ENCODE data around the gene RAB29.

RAB29 gene

GRCh38 chr1:205809942-205810345 lies 34.7 kb upstream of the RAB29 start:
- Histone ChIP-seq H3K27ac (ENCODE audit: low read length) (no peak overlapping the region), H3K36me3 (ENCODE audit: control insufficient read depth, low read depth, low read length) (peaks cover 11% of the 10 kb centered on the region), H3K4me1 (ENCODE audit: control insufficient read depth, low read depth, low read length) (peaks cover 12% of the 10 kb centered on the region), H3K27me3 (ENCODE audit: control insufficient read depth, insufficient read depth, low read length) (peaks cover 11% of the 10 kb centered on the region), H3K4me3 (ENCODE audit: low read length) (no peak overlapping the region), H3K9me3 (ENCODE audit: control insufficient read depth, low read depth, low read length) (no peaks in the 10 kb centered on the region), H3K9ac (ENCODE audit: low read length) (no peak overlapping the region)

GRCh38 chr1:205809469-205809868 lies 34.2 kb upstream of the RAB29 start:
- no peaks in the 10 kb centered on the region for H3K9me3 ChIP-seq (ENCODE audit: control insufficient read depth, low read depth, low read length)
- H3K27me3 ChIP-seq (ENCODE audit: control insufficient read depth, insufficient read depth, low read length), result peaks cover 6% of the 10 kb centered on the region
- H3K4me3 ChIP-seq (ENCODE audit: low read length), result no peak overlapping the region
- no peak overlapping the region for H3K9ac ChIP-seq (ENCODE audit: low read length)
- peaks cover 11% of the 10 kb centered on the region for H3K36me3 ChIP-seq (ENCODE audit: control insufficient read depth, low read depth, low read length)
- no peak overlapping the region for H3K27ac ChIP-seq (ENCODE audit: low read length)
- peaks cover 12% of the 10 kb centered on the region for H3K4me1 ChIP-seq (ENCODE audit: control insufficient read depth, low read depth, low read length)

GRCh38 chr1:205805082-205805711 lies 29.9 kb upstream of the RAB29 start:
- Histone ChIP-seq H3K9ac (ENCODE audit: low read length) (no peak overlapping the region), H3K36me3 (ENCODE audit: control insufficient read depth, low read depth, low read length) (peaks cover 11% of the 10 kb centered on the region), H3K4me3 (ENCODE audit: low read length) (no peak overlapping the region)

DNA sequence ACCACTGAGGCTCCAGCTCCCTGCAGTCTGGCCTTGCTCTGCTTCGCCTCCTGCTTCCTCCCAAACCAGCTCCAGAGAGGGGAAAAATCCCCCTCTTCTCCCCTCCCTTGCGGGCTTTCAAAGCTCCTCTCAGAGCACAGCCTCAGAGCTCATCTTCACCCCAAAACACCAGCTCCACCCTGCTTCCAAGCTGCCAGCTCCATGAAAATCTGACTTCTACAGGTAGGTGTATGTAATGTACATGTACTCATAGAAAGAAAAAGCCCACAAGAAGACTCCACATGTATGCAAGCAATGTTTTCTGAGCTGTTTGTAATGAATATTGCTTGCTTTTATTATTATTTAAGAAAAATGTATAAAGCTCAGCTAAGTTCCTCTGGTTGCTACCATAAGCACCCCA lies 29.3 kb upstream of the RAB29 start:
- Histone ChIP-seq H3K9ac (ENCODE audit: low read length) (no peak overlapping the region), H3K27ac (ENCODE audit: low read length) (no peak overlapping the region), H3K9me3 (ENCODE audit: control insufficient read depth, low read depth, low read length) (no peaks in the 10 kb centered on the region), H3K4me1 (ENCODE audit: control insufficient read depth, low read depth, low read length) (peaks cover 5% of the 10 kb centered on the region), H3K36me3 (ENCODE audit: control insufficient read depth, low read depth, low read length) (peaks cover 7% of the 10 kb centered on the region), H3K4me3 (ENCODE audit: low read length) (no peak overlapping the region), H3K27me3 (ENCODE audit: control insufficient read depth, insufficient read depth, low read length) (no peaks in the 10 kb centered on the region)

More at GRCh38 chr1:205805082-205805711, 29.9 kb upstream of the RAB29 start:
- Histone ChIP-seq H3K4me1 (ENCODE audit: control insufficient read depth, low read depth, low read length) (peaks cover 5% of the 10 kb centered on the region), H3K27me3 (ENCODE audit: control insufficient read depth, insufficient read depth, low read length) (no peaks in the 10 kb centered on the region), H3K27ac (ENCODE audit: low read length) (no peak overlapping the region), H3K9me3 (ENCODE audit: control insufficient read depth, low read depth, low read length) (no peaks in the 10 kb centered on the region)

DNA sequence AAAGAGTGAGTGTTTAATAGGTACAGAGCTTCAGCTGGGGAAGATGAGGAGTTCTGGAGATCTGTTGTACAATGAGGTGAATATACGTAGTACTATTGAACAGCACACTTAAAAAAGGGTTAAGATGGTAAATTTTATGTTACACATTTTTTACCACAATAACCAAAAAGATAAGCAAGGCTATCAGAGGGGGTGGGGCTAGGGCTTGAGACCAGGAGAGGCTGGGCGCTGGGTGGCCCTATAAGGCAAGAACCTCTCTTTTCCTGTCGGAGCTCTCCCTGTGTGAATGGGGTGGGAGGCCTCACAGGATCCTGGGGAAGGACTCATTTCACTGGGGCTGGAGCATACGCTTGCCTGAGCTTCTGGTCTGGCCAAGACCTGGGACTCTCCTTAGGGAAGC lies 28.7 kb upstream of the RAB29 start:
- no peak overlapping the region for H3K9ac ChIP-seq (ENCODE audit: low read length)
- H3K9me3 ChIP-seq (ENCODE audit: control insufficient read depth, low read depth, low read length), result no peaks in the 10 kb centered on the region
- H3K27me3 ChIP-seq (ENCODE audit: control insufficient read depth, insufficient read depth, low read length), result no peaks in the 10 kb centered on the region
- H3K4me3 ChIP-seq (ENCODE audit: low read length), result no peak overlapping the region
- H3K36me3 ChIP-seq (ENCODE audit: control insufficient read depth, low read depth, low read length), result peaks cover 5% of the 10 kb centered on the region
- no peak overlapping the region for H3K27ac ChIP-seq (ENCODE audit: low read length)
- H3K4me1 ChIP-seq (ENCODE audit: control insufficient read depth, low read depth, low read length), result peaks cover 5% of the 10 kb centered on the region

- no peak overlapping the region for H3K4me3 ChIP-seq (ENCODE audit: low read length)
- peaks cover 22% of the 10 kb centered on the region for H3K36me3 ChIP-seq (ENCODE audit: control insufficient read depth, low read depth, low read length)
- peaks cover 5% of the 10 kb centered on the region for H3K4me1 ChIP-seq (ENCODE audit: control insufficient read depth, low read depth, low read length)
- H3K27me3 ChIP-seq (ENCODE audit: control insufficient read depth, insufficient read depth, low read length), result no peaks in the 10 kb centered on the region
- H3K9ac ChIP-seq (ENCODE audit: low read length), result no peak overlapping the region
- no peak overlapping the region for H3K27ac ChIP-seq (ENCODE audit: low read length)
- no peaks in the 10 kb centered on the region for H3K9me3 ChIP-seq (ENCODE audit: control insufficient read depth, low read depth, low read length)
Observed at GRCh38 chr1:205802060-205802459, 26.8 kb upstream of the RAB29 start.

DNA sequence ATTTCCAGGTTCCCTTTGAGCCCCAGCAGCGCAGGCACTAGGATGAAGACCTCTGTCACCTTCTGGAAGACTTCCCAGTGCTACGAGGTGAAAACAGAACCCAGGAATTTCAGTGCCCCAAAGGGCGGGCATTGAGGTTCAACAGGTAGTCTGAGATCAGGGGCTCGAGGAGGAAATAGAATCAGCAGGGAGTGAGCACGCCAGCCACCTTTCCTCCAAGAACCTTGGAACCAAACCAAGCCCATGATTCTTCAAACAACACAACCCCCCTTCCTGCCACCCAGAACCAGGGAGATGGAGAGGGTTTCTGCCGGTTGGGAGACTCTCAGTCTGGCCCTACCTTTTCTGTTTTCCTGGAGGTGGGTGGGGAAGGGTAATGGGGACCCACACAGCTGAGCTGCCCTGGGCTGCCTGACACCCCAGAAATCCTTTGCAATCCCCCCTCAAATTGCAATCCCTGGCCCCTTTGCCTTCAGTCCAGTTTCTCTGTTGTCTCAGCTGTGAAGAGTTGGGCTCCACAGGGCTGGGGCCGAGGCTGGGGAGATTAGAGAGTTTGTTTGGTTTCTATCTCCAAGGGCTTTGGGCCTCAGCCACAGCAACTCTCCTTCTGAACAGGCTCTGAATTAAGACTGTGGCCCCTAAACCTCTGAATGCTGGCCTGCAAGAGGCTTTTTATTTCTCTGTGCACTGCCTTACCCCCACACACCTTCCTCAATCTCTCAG lies 25.9 kb upstream of the RAB29 start:
- Histone ChIP-seq H3K4me1 (ENCODE audit: control insufficient read depth, low read depth, low read length) (peaks cover 5% of the 10 kb centered on the region), H3K4me3 (ENCODE audit: low read length) (no peak overlapping the region), H3K36me3 (ENCODE audit: control insufficient read depth, low read depth, low read length) (peaks cover 27% of the 10 kb centered on the region), H3K9ac (ENCODE audit: low read length) (no peak overlapping the region), H3K27me3 (ENCODE audit: control insufficient read depth, insufficient read depth, low read length) (no peaks in the 10 kb centered on the region), H3K27ac (ENCODE audit: low read length) (no peak overlapping the region), H3K9me3 (ENCODE audit: control insufficient read depth, low read depth, low read length) (no peaks in the 10 kb centered on the region)

- Histone ChIP-seq H3K4me1 (ENCODE audit: control insufficient read depth, low read depth, low read length) (peaks cover 5% of the 10 kb centered on the region), H3K4me3 (ENCODE audit: low read length) (no peak overlapping the region), H3K36me3 (ENCODE audit: control insufficient read depth, low read depth, low read length) (peaks cover 34% of the 10 kb centered on the region), H3K27ac (ENCODE audit: low read length) (no peak overlapping the region), H3K9me3 (ENCODE audit: control insufficient read depth, low read depth, low read length) (no peaks in the 10 kb centered on the region), H3K9ac (ENCODE audit: low read length) (no peak overlapping the region), H3K27me3 (ENCODE audit: control insufficient read depth, insufficient read depth, low read length) (no peaks in the 10 kb centered on the region)
Observed at GRCh38 chr1:205800427-205800826, 25.1 kb upstream of the RAB29 start.

GRCh38 chr1:205798577-205798976 lies 23.3 kb upstream of the RAB29 start:
- no peak overlapping the region for H3K27ac ChIP-seq (ENCODE audit: low read length)
- H3K9ac ChIP-seq (ENCODE audit: low read length), result no peak overlapping the region
- no peaks in the 10 kb centered on the region for H3K9me3 ChIP-seq (ENCODE audit: control insufficient read depth, low read depth, low read length)
- no peaks in the 10 kb centered on the region for H3K27me3 ChIP-seq (ENCODE audit: control insufficient read depth, insufficient read depth, low read length)
- H3K4me1 ChIP-seq (ENCODE audit: control insufficient read depth, low read depth, low read length), result peaks cover 5% of the 10 kb centered on the region
- H3K4me3 ChIP-seq (ENCODE audit: low read length), result no peak overlapping the region
- peaks cover 52% of the 10 kb centered on the region for H3K36me3 ChIP-seq (ENCODE audit: control insufficient read depth, low read depth, low read length)

DNA sequence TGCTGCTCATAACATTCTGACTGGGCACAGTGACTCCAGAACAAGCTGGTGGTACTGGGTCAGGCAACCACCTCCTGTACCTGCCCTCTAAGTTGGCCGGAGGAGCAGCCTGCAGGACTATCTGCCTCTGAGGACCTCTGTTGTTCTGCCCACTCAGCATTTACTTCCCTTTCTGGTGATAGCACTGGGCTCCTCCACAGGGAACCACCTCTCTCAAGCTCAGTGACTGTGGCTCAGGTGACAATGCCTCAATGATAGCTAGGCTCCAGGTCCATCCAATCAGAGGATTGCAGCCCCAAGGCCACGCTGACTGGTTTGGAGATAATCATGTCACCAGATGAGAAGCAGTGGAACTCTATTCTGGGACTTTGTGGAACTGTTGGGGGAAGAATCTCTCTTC lies 21.9 kb upstream of the RAB29 start:
- Histone ChIP-seq H3K9me3 (ENCODE audit: control insufficient read depth, low read depth, low read length) (no peaks in the 10 kb centered on the region), H3K4me3 (ENCODE audit: low read length) (no peak overlapping the region), H3K9ac (ENCODE audit: low read length) (no peak overlapping the region), H3K4me1 (ENCODE audit: control insufficient read depth, low read depth, low read length) (peaks cover 5% of the 10 kb centered on the region), H3K27ac (ENCODE audit: low read length) (no peak overlapping the region), H3K36me3 (ENCODE audit: control insufficient read depth, low read depth, low read length) (peaks cover 63% of the 10 kb centered on the region), H3K27me3 (ENCODE audit: control insufficient read depth, insufficient read depth, low read length) (no peaks in the 10 kb centered on the region)

GRCh38 chr1:205794011-205794730 lies 18.9 kb upstream of the RAB29 start:
- Histone ChIP-seq H3K27me3 (ENCODE audit: control insufficient read depth, insufficient read depth, low read length) (no peaks in the 10 kb centered on the region), H3K9ac (ENCODE audit: low read length) (no peak overlapping the region), H3K4me1 (ENCODE audit: control insufficient read depth, low read depth, low read length) (no peaks in the 10 kb centered on the region), H3K9me3 (ENCODE audit: control insufficient read depth, low read depth, low read length) (no peaks in the 10 kb centered on the region), H3K27ac (ENCODE audit: low read length) (no peak overlapping the region), H3K36me3 (ENCODE audit: control insufficient read depth, low read depth, low read length) (peaks cover 77% of the 10 kb centered on the region), H3K4me3 (ENCODE audit: low read length) (no peak overlapping the region)
